GM23338 (cell line): Measurements from ENCODE around the gene BMF. TPM values are rescaled to one million over a fixed set of nuclear protein-coding genes. Genes with fewer than 3 reads are reported as not detected.
"Not testable (repeated sequence)": the region's sequence is repeated elsewhere in the genome, so short reads cannot be mapped to it uniquely, and the experiment has no call there.

Source experiments
- ATAC-seq: fragments of 200-7000 bp; cut with Tn5 transposase; 3 replicates; pipeline ENCODE4 v1.9.1; 2020
- DNase-seq: peaks from one replicate; pipeline ENCODE4 v3.0.0-alpha.2; 2015; ENCODE audit warnings: low spot score
- H2AFZ ChIP-seq: fragments of 200-600 bp; sonication (generic); 2 replicates; pipeline ENCODE4 v1.8.0; 2016; ENCODE audit warnings: antibody characterized with exemption, mild to moderate bottlenecking, moderate library complexity
- H3F3A ChIP-seq: fragments of 200-600 bp; sonication (generic); replicated peaks from 2 replicates; pipeline ENCODE4 v1.8.0; 2017; ENCODE audit warnings: antibody characterized with exemption, mixed run types, low read depth
- H3K27ac ChIP-seq: fragments of 200-600 bp; sonication (generic); 2 replicates; pipeline ENCODE4 v1.6.1; 2016; ENCODE audit warnings: low read depth
- H3K27me3 ChIP-seq: fragments of 200-600 bp; sonication (generic); 2 replicates; pipeline ENCODE4 v1.8.0; 2016; ENCODE audit warnings: mild to moderate bottlenecking, mixed run types, moderate library complexity; ENCODE audit not compliant: insufficient read depth
- H3K36me3 ChIP-seq: fragments of 200-600 bp; sonication (generic); 2 replicates; pipeline ENCODE4 v1.8.0; 2016; ENCODE audit warnings: mild to moderate bottlenecking; ENCODE audit not compliant: insufficient read depth
- H3K4me1 ChIP-seq: fragments of 200-600 bp; sonication (generic); 2 replicates; pipeline ENCODE4 v1.8.0; 2016; ENCODE audit warnings: mild to moderate bottlenecking, moderate library complexity; ENCODE audit not compliant: insufficient read depth
- H3K4me2 ChIP-seq: fragments of 200-600 bp; sonication (generic); 2 replicates; pipeline ENCODE4 v1.7.1; 2017; ENCODE audit warnings: mixed run types
- H3K4me3 ChIP-seq: fragments of 200-600 bp; sonication (generic); 2 replicates; pipeline ENCODE4 v1.6.1; 2016; ENCODE audit warnings: mixed run types
- H3K79me2 ChIP-seq: fragments of 200-600 bp; sonication (generic); replicated peaks from 2 replicates; pipeline ENCODE4 v1.8.0; 2017; ENCODE audit warnings: mild to moderate bottlenecking; ENCODE audit not compliant: insufficient read depth
- H3K9me2 ChIP-seq: fragments of 200-600 bp; sonication (generic); 2 replicates; pipeline ENCODE4 v1.8.0; 2017; ENCODE audit not compliant: insufficient read depth
- H4K20me1 ChIP-seq: fragments of 200-600 bp; sonication (generic); replicated peaks from 2 replicates; pipeline ENCODE4 v1.8.0; 2017; ENCODE audit warnings: mild to moderate bottlenecking; ENCODE audit not compliant: insufficient read depth
- H3K27ac Mint-ChIP-seq: 2 replicates; pipeline ENCODE4 v1.8.0; 2020; ENCODE audit warnings: inconsistent platforms, mild to moderate bottlenecking, moderate library complexity, mixed read lengths
- H3K27me3 Mint-ChIP-seq: 3 replicates; pipeline ENCODE4 v1.8.0; 2022; ENCODE audit warnings: low read depth, mild to moderate bottlenecking, moderate library complexity, mixed read lengths, inconsistent platforms; ENCODE audit not compliant: insufficient read depth, poor library complexity
- H3K36me3 Mint-ChIP-seq: 3 replicates; pipeline ENCODE4 v1.8.0; 2021; ENCODE audit warnings: low read depth, mild to moderate bottlenecking, inconsistent platforms, moderate library complexity, mixed read lengths
- H3K4me1 Mint-ChIP-seq: 3 replicates; pipeline ENCODE4 v1.8.0; 2020; ENCODE audit warnings: mild to moderate bottlenecking, inconsistent platforms, mixed read lengths
- H3K4me3 Mint-ChIP-seq: 3 replicates; pipeline ENCODE4 v1.8.0; 2021; ENCODE audit warnings: moderate library complexity, mild to moderate bottlenecking, inconsistent platforms, mixed read lengths
- H3K9me3 Mint-ChIP-seq: 3 replicates; pipeline ENCODE4 v1.8.0; 2020; ENCODE audit warnings: moderate library complexity, mild to moderate bottlenecking, inconsistent platforms, mixed read lengths
- CTCF ChIP-seq, 2 experiments: fragments of 200-600 bp in 1 of 2; sonication (generic) in 1 of 2; conservative IDR thresholded peaks; 2 replicates each; pipeline versions ENCODE4 v1.5.1 to v1.6.1; 2016 to 2017; ENCODE audit warnings: antibody characterized with exemption in 2 of 2, low read depth in 2 of 2, mild to moderate bottlenecking in 2 of 2, moderate library complexity in 1 of 2
- JUNB ChIP-seq: IDR thresholded peaks from one replicate; pipeline ENCODE4 v1.6.1; 2016; ENCODE audit warnings: antibody characterized with exemption; ENCODE audit not compliant: unreplicated experiment
- NANOG ChIP-seq: IDR thresholded peaks from 2 replicates; pipeline ENCODE4 v1.6.1; 2016; ENCODE audit warnings: antibody characterized with exemption, borderline replicate concordance
- ZNF462 ChIP-seq: fragments of 250-450 bp; sonication (Bioruptor Pico); IDR thresholded peaks from 2 replicates; pipeline ENCODE4 v1.5.0; 2020; ENCODE audit warnings: mild to moderate bottlenecking, moderate library complexity
- polyA plus RNA-seq: library from polyadenylated mRNA; unstranded; fragments of >200 nt; fragmentation: Nextera tagmentation; extraction: Ambion mirVana; gene quantifications from 2 replicates; pipeline ENCODE4 v1.2.1, GENCODE V29; 2016
- total RNA-seq: library from RNA; depleted of rRNA; stranded (reverse); fragments of >200 nt; shearing (Covaris generic); gene quantifications from 2 replicates; pipeline ENCODE4 v1.2.3, GENCODE V29; 2014

The BMF gene
- total and polyA plus RNA-seq, 2 experiments from 2014 or later = 2.0 to 20.3 TPM

GRCh38 chr15:40154821-40155220 lies 46.1 kb upstream of the BMF start:
- Mint-ChIP-seq H3K4me3 (peak overlapping the region; percentile 57), H3K4me1 (peaks cover 45% of the 10 kb centered on the region), H3K27me3 (peaks cover 22% of the 10 kb centered on the region), H3K27ac (peak overlapping the region; percentile 94)
- peak overlapping the region; percentile 32 for H3K4me3 ChIP-seq
- H3F3A ChIP-seq = peaks cover 15% of the 10 kb centered on the region; the same call in 1 of the 2 replicates
- H3K36me3 Mint-ChIP-seq, H3K27me3 ChIP-seq, H3K36me3 ChIP-seq, H2AFZ ChIP-seq, H4K20me1 ChIP-seq, H3K79me2 ChIP-seq, H3K9me3 Mint-ChIP-seq: not testable (repeated sequence)
- H3K4me2 ChIP-seq = peak overlapping the region; percentile 56
- H3K4me1 ChIP-seq = peaks cover 33% of the 10 kb centered on the region
- DNase-seq = peak; percentile 64
- H3K27ac ChIP-seq = peak overlapping the region; percentile 87; the same call in 1 of the 2 replicates
- TF ChIP-seq ZNF462 (CRISPR knock-in tag) = peak; percentile 70; the same call in 1 of the 2 replicates
- peaks cover 14% of the 10 kb centered on the region; the same call in 1 of the 2 replicates for H3K9me2 ChIP-seq
- ATAC-seq = peak; percentile 79

- H4K20me1 ChIP-seq = no peaks in the 10 kb centered on the region
- no peaks in the 10 kb centered on the region for H3K27me3 ChIP-seq
- peaks cover 24% of the 10 kb centered on the region for H3K4me1 ChIP-seq
- DNase-seq (no peak), ATAC-seq (no peak)
- H3F3A ChIP-seq = peaks cover 15% of the 10 kb centered on the region; the same call in 1 of the 2 replicates
- H3K4me3 ChIP-seq = no peak overlapping the region
- Mint-ChIP-seq H3K36me3 (no peaks in the 10 kb centered on the region), H3K4me1 (peaks cover 30% of the 10 kb centered on the region), H3K27me3 (peaks cover 23% of the 10 kb centered on the region), H3K4me3 (no peak overlapping the region), H3K9me3 (no peaks in the 10 kb centered on the region; the same call in 2 of the 3 replicates), H3K27ac (no peak overlapping the region)
- H3K79me2 ChIP-seq = no peaks in the 10 kb centered on the region
- H3K27ac ChIP-seq = no peak overlapping the region
- peaks cover 9% of the 10 kb centered on the region for H3K9me2 ChIP-seq
- H3K36me3 ChIP-seq = no peaks in the 10 kb centered on the region
- H2AFZ ChIP-seq = 0 out of 2 replicates have a peak overlapping the region, but pooled peaks have one; percentile 47
- no peak overlapping the region for H3K4me2 ChIP-seq
- no peak for TF ChIP-seq ZNF462 (CRISPR knock-in tag)
- TF ChIP-seq JUNB = no peak
- TF ChIP-seq NANOG = no peak
- TF ChIP-seq CTCF (conservative IDR thresholded peaks at IDR 0.05; ENCODE audit: low read depth in 2 of 2) = no peak
These were observed 43.3 kb upstream of the BMF start for GRCh38 chr15:40151991-40152390.
